ENCODE results near the gene ADH1B.
"Not testable (repeated sequence)": the region's sequence is repeated elsewhere in the genome, so short reads cannot be mapped to it uniquely, and the experiment has no call there.

The ADH1B gene

GRCh38 chr4:99359480-99360204, 38.4 kb upstream of the ADH1B start:
- no peak overlapping the region for H3K4me3 ChIP-seq (ENCODE audit: low read depth, low read length)
- no peak for DNase-seq (ENCODE audit: low read depth, low spot score)
- ChIA-PET POLR2A (no interaction called here), CTCF (no interaction called here)
- TF ChIP-seq CTCF (IDR thresholded peaks at IDR 0.05; ENCODE audit: insufficient read depth, low read length, missing control alignments) = no peak

- DNase-seq (ENCODE audit: low read depth, low spot score) = no peak
- H3K4me3 ChIP-seq (ENCODE audit: low read depth, low read length) = no peak overlapping the region
- POLR2A ChIA-PET = no interaction called here
- CTCF ChIA-PET = interaction anchor here (1.1 kb wide), 1 partner anchor 19 kb away, joined by 4 read pairs; no protein-coding TSS in a partner anchor
- no peak for TF ChIP-seq CTCF (IDR thresholded peaks at IDR 0.05; ENCODE audit: insufficient read depth, low read length, missing control alignments)
Observed at GRCh38 chr4:99357948-99358347, 36.7 kb upstream of the ADH1B start.

DNA sequence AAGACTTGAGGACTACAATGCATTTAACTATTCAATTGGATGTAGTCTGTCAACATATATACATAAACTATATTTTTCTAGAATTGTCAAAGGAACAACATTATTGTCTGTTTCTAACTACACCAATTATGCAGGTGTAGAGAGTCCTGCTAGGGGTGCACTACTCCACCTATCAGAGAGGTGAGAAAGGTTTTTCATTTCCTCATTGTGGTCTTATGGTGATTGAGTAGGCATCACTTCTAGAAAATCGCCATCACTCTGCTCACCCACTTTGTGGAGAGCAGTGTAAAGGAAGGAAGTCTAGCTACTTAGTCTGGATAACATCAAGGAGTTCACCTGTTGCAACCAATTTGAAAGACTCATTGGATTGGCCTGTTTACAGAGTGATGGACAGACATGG, 35.8 kb upstream of the ADH1B start:
- ChIA-PET CTCF (interaction anchor here (1.1 kb wide), 1 partner anchor 20 kb away, joined by 4 read pairs; no protein-coding TSS in a partner anchor), POLR2A (no interaction called here)
- TF ChIP-seq CTCF (IDR thresholded peaks at IDR 0.05; ENCODE audit: insufficient read depth, low read length, missing control alignments) = no peak
- H3K4me3 ChIP-seq (ENCODE audit: low read depth, low read length) = no peak overlapping the region
- DNase-seq (ENCODE audit: low read depth, low spot score) = no peak

GRCh38 chr4:99356149-99356548, 34.9 kb upstream of the ADH1B start:
- POLR2A ChIA-PET; H3K4me3 ChIP-seq (ENCODE audit: low read depth, low read length); CTCF ChIA-PET; DNase-seq (ENCODE audit: low read depth, low spot score): not testable (repeated sequence)

DNA sequence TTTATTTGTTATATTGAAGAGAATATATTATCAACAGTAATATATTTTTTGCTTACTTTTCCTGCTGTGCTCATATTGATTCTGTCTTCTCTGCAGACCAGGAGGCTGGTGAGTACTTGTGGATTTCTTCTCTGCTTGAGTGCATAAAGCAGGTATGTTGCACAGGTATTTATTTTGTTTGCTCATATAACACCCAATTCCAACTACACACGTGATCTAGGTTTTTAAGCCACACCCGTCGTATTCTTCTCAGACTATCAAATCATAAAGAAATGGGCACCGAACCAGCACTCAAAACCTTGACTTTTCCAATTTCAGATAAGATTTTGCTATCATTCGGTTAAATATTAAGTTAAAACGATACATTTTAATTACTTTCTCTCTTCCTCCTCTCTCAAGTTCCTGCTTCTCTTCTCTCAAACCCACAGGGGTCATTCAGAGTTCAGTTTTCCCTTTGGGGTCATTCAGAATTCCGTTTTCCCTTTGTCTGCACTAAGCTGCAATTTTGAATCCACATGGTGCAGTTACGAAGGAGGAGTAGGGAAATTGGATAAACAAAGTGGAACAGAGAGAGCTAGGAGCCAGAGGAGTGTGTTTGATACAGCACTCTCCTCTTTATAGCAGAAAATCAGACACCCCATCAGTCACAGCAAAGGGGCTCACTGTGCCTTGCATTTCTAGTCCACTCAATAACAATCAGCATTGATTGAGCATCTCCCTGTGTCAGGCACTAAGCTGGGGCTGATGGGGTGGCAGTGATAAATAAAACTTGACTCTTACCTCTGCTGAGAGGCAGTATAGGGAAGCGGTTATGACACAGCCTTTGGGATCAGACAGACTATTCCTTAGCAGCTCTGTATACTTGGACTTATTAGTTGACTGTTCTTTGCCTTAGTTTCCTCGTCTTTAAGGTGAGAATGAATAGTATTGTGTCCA, 31.7 kb upstream of the ADH1B start, which contains the start of gene ADH1C:
Gene ADH1C (minus strand): TSS at position 145 of the 936 bp plus-strand sequence. CDS start 71 bp downstream, at position 74.
- no peak for TF ChIP-seq CTCF (IDR thresholded peaks at IDR 0.05; ENCODE audit: insufficient read depth, low read length, missing control alignments)
- ChIA-PET CTCF (no interaction called here), POLR2A (no interaction called here)
- H3K4me3 ChIP-seq (ENCODE audit: low read depth, low read length) = no peak within 1 kb of the TSS
- no peak for DNase-seq (ENCODE audit: low read depth, low spot score)

DNA sequence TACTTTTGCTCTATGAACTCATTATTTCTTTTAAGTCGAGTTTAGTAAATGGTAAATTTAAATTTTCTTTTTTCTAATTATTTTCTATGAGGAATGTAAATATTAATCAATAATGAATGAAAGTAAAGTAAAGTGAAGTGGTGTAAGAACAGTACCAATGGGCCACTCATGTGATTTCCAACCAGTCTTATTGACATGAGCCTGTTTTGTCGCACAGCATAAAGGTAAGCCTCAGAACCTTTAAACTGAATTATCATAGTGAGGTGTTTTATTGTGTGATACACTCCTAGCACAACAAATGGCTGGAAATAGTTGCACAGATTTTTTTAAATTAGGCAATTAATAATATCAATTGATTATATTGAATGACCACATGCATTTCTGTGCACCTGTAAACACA, 30.3 kb upstream of the ADH1B start:
- CTCF ChIA-PET = no interaction called here

More for the DNA sequence above, 30.3 kb upstream of the ADH1B start:
- no peak for TF ChIP-seq CTCF (IDR thresholded peaks at IDR 0.05; ENCODE audit: insufficient read depth, low read length, missing control alignments)
- POLR2A ChIA-PET = no interaction called here
- no peak for DNase-seq (ENCODE audit: low read depth, low spot score)
- no peak overlapping the region for H3K4me3 ChIP-seq (ENCODE audit: low read depth, low read length)
